HG03280 (cell line): Measurements from ENCODE around the gene PYGB.

Experiments used
- ATAC-seq: cut with Tn5 transposase; IDR thresholded peaks from one replicate; pipeline ENCODE4 v1.9.1; 2021; ENCODE audit warnings: mild to moderate bottlenecking, moderate library complexity; ENCODE audit not compliant: unreplicated experiment

The PYGB gene

GRCh38 chr20:25280574-25281535 lies 33.0 kb downstream of the PYGB start:
- no peak for ATAC-seq

DNA sequence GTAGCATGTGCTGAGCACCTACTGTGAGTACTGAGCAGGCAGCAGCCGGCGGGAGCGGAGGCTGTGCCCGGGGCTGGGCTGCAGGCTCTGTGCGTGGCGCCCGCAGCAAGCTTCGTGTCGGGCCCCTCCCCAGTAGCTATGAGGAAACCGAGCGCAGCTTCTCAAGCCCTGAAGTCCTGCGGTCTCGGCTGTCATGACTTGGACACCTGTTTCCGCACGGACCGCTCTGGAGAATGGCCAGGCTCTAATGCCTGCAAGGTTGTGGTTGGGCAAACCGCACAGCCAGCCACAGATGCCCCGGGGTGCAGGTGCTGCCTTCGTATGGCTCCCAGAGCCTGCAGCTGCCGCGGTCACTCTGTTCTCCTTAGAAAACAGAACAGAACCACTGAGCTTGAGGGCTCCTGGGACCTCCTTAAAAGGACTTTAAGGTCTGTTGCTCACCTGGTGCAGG lies 33.7 kb downstream of the PYGB start:
- ATAC-seq = peak; percentile 59

DNA sequence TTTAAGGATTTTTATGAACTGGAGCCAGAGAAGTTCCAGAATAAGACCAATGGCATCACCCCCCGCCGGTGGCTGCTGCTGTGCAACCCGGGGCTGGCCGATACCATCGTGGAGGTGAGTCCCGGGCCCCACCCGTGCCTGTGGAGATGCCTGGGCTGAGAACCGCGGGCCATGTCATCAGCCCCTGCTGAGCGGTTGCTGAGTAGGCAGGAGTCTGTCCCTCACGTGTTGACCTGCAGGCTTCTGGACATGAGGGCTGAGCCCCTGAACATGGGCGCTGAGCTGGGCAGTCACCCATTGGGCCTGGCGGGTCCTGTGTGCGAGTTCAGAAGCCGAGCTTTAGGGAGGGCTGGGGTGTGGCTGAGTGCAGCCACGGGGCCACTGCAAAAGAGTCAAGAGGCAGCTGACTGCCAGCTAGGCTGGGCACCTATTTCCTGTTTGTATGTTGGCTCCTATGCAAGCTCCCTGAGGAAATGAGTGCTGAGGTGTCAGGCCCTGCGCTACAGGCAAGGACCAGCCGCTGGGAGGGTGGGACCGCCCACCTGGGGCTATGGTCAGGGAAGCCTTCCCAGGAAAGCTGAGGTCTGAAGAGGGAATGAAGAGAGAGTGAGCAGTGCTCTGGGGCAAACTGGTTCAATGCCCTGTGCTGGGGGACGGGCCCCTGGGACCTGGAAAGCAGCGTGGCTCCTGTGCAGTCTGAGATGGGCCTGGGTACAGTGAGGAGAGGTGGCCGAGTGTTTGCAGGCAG lies 34.3 kb downstream of the PYGB start:
- ATAC-seq = no peak

- ATAC-seq = no peak
These were observed 34.9 kb downstream of the PYGB start for GRCh38 chr20:25282796-25283195.

DNA sequence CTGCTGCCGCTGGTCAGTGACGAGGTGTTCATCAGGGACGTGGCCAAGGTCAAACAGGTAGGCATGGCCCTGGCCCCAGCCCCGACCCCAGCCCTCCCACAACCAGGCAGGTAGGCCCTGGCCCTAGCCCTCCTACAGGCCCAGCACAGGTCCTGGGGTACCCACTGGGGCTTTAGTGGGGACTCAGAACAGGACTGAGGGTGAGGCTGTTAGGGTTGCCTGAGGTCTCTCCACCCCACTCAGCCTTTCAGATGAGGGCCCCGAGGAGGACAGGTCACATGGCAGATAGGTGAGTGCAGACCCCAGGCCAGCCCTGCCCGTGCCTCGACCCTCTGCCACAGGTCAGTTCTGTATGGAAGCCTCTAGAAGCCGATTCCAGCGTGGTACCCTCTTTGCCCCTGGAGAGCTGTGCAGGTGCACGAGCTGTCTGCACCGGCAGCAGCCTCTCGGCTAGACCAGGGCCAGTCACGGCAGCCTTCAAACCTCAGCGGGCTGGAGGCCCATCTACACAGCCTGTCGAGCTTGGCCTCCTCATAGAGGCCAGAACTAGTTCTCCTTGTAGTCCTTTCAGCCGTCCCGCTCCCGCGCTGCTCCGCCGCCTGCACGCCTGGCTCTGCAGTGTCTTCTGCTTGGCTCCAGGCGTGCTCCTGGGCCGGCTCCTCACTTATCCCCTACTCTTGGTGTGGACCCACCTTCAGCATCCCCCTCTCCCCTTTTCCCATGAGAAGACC lies 35.5 kb downstream of the PYGB start:
- no peak for ATAC-seq

DNA sequence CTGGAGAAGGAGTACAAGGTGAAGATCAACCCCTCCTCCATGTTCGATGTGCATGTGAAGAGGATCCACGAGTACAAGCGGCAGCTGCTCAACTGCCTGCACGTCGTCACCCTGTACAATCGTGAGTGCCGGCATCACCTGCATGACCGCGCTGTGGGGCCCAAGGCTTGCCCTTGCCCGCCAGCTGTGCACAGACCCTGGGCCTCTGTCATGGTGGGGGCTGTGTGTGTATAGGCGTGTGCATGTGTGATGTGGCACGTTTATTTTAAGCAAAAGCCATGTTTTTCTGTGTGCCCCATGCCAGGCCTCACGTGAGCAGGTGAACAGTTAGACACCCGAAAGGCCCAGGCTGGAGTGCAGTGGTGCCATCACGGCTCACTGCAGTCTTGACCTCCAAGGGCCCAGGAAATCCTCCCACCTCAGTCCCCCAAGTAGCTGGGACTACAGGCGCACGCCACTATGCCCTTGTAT lies 36.3 kb downstream of the PYGB start:
- no peak for ATAC-seq

DNA sequence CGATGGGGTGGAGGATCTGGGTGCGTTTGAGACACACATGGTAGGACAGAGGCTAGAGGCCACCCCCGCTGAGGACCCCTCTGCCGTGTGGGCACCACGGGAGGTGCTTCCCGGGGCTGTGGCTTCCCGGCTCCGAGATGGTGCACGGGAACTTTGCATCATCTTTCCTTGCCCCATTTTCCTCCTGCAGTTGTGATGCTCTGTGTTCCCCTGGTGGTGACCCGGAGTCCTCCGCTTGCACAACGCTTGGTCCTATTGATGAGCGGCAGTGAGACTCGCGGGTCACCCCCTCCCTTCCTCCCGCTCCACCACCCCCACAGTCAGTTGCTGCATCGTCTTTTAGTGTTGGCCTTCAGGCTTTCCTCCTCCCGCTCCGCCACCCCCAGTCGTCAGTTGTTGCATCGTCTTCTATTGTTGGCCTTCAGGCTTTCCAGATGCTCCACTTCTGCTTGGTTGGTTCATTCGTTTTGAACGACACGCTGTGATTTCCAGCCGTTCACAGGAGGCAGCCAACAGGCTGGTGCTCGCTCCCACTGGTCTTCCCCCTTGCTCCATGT lies 37.3 kb downstream of the PYGB start:
- no peak for ATAC-seq

GRCh38 chr20:25285856-25286798 lies 38.2 kb downstream of the PYGB start:
- no peak for ATAC-seq

DNA sequence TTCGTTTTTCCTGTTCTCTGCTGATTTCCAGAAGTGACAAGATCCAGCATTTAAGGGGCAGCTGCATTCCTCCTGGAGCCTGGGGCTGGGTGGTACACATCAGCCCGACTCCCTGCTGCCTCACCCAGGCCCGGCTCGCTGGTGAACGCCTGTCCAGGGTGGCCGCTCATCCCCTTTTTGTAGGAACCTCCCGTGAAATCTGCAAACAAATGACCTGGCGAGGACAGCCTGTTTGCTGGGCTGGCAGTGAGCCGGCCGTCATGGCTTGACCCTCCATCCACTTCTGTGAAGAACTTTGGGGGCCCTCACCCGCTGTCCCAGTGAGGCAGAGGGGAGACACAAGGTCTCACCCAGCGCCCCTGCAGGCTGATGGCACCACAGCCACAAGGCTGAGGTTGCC lies 39.0 kb downstream of the PYGB start:
- ATAC-seq = no peak

GRCh38 chr20:25287631-25288290 lies 39.9 kb downstream of the PYGB start:
- ATAC-seq = no peak

DNA sequence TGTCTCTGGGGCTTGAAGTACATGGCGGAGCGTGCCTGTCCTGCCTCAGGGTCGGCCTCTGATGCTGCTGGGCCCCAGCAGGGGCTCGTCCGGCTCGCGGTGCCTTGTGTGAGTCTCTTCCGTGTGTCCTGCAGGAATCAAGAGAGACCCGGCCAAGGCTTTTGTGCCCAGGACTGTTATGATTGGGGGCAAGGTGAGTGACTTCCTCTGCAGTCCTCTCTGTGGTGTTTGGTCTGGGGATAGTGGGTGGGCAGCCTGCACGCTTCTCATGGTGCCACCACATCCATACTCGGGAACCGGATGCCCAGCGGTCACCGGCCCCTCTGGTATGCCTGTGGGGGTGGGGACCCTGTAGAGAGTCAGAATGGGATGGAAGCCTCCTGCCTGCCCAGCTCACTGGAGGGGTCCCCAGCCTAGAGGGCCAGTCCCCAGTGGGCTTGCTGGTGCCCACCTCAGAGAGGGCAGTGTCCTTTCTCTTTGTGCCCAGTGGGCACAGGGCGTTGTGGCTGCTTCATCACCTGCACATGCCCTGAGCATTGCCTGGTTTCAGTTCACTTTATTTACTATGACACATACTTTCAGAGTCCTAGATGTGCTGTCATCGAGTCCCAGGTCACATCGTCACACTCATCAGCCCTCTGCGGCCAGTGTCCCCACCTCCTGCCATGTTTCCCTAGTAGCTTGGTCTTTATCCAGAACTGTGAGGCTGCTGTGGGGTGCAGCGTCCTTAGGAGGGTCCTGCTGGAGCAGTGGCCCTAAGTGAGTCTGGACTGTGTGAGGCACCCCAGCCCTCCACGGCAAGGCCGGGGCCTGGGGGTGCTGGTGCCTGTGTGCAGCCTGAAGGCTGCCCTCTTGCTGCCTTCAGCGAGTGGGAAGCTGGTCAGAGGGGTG lies 40.7 kb downstream of the PYGB start:
- peak; percentile 95 for ATAC-seq

DNA sequence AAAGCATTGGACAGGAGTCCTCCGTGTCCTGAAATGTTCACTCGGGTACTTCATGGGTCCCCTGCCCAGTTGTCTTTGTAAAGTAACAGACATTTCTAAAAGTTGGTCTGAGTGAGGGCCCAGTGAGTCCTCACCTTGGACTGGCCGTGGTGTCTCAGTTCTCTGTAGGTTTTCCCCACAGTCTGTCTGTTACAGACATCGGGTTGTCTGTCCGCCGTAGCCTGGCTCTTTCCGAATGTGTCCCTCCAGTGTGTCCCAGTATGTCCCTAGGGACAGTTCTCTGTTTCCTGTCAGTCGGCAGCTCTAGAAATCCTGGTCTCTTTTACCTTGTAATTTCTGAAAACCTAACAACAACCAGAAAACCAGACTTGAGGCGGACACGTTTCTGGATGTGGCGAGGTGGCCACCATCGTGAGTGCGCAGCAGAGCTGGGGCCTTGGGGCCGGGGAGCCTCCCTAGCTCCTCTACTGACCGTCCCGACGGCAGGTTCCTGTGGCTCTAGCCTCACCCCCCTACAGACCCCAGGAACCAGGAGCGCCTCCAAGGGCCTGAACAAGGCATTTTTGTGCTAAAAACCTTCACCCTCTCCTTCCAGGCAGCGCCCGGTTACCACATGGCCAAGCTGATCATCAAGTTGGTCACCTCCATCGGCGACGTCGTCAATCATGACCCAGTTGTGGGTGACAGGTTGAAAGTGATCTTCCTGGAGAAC lies 42.2 kb downstream of the PYGB start:
- no peak for ATAC-seq

DNA sequence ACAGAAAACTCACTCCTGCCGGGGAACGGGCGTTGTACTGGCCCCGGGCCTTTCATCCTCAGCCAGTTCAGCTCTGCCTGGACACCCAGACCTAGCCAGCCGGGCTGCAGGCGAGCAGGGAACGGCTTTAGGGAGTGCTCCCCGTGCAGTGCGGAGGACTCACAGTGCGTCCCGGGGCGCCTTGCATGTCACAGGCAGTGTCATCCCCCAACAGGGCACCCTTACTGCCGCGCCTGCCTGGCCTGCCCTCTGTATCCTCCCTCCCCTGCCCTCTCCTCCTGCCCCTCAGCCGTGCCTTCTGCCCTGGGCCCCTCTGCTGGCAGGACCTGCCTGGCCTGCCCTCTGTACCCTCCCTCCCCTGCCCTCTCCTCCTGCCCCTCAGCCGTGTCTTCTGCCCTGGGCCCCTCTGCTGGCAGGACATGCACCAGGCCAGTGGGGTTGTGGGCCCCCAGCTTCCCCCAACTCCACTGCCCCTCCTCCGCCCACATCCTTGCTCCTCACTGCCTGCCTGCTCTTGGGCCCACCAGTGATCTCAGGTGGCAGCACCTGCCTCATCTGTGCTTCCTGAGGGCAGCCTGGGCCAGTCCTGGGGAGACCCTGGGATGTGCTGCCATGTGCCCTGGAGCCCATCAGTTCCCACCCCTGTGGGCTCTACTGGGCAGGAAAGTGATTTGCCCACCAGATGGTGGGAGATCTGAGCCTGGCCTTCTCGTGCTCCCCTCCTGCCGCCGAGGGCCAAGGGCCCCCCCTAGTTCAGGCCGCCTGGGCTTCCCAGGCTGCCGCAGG lies 43.0 kb downstream of the PYGB start:
- ATAC-seq = no peak

DNA sequence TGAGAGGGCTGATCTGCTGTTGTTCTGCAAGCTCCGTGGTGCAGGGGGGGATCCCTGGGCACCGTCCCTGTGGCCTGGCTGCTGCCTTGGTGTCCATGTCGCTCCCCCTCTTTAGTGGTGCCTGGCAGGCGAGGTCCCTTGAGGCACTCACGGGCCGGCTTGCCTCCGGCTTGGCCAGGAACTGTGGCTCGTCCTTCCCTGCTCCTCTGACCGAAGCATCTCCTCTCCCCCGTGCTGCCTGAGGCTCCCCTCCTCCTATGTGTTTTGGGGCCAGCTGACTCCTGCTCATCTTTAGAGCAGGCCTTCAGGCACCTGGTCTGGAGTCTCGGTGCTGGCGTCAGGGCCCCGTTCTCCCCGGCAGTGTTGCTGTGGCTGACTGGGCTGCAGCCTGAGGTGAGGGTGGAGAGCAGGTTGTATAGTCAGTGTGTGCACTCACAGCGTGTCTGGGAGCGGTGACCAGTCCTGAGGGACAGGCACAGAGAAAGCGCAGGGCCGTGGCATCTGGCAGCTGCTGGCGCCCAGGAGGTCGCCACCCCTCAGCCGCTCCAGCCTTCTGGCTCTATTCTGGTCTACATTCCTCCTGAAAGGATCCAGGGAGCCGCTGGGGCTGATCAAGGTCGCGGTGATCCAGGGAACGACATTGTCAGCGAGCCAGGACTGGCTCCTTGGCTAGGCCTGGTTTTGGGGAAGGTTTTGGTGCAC lies 43.7 kb downstream of the PYGB start:
- ATAC-seq = no peak

- ATAC-seq = no peak
These were observed 44.4 kb downstream of the PYGB start for GRCh38 chr20:25292176-25292891.

GRCh38 chr20:25293507-25293906 lies 45.6 kb downstream of the PYGB start:
- ATAC-seq = no peak
